ENCODE data around the gene AQR.
"Not testable (repeated sequence)": the region's sequence is repeated elsewhere in the genome, so short reads cannot be mapped to it uniquely, and the experiment has no call there.

AQR gene

GRCh38 chr15:34952481-34952880 is 17.1 kb downstream of the AQR start:
- no peak for DNase-seq (ENCODE audit: low read depth)

- no peak for DNase-seq (ENCODE audit: low read depth)
These were observed 17.5 kb downstream of the AQR start for GRCh38 chr15:34951993-34952392.

- DNase-seq (ENCODE audit: low read depth) = no peak
These were observed 24.6 kb downstream of the AQR start for GRCh38 chr15:34944936-34945335.

GRCh38 chr15:34943711-34944110 is 25.8 kb downstream of the AQR start:
- DNase-seq (ENCODE audit: low read depth) = no peak

GRCh38 chr15:34943264-34943663 is 26.3 kb downstream of the AQR start:
- DNase-seq (ENCODE audit: low read depth) = not testable (repeated sequence)

- DNase-seq (ENCODE audit: low read depth) = no peak
These were observed 27.2 kb downstream of the AQR start for GRCh38 chr15:34942363-34942762.

- no peak for DNase-seq (ENCODE audit: low read depth)
These were observed 27.7 kb downstream of the AQR start for GRCh38 chr15:34941831-34942230.

GRCh38 chr15:34941185-34941698 is 28.3 kb downstream of the AQR start:
- no peak for DNase-seq (ENCODE audit: low read depth)

GRCh38 chr15:34933432-34933975 is 36.0 kb downstream of the AQR start:
- no peak for DNase-seq (ENCODE audit: low read depth)

- not testable (repeated sequence) for DNase-seq (ENCODE audit: low read depth)
These were observed 41.2 kb downstream of the AQR start for GRCh38 chr15:34928349-34928748.

GRCh38 chr15:34927726-34928125 is 41.8 kb downstream of the AQR start:
- no peak for DNase-seq (ENCODE audit: low read depth)

GRCh38 chr15:34914317-34914716 is 55.2 kb downstream of the AQR start:
- no peak for DNase-seq (ENCODE audit: low read depth)

GRCh38 chr15:34905047-34905446 is 64.5 kb downstream of the AQR start:
- no peak for DNase-seq (ENCODE audit: low read depth)

GRCh38 chr15:34904527-34904926 is 65.0 kb downstream of the AQR start:
- no peak for DNase-seq (ENCODE audit: low read depth)

GRCh38 chr15:34900748-34901147 is 68.8 kb downstream of the AQR start:
- no peak for DNase-seq (ENCODE audit: low read depth)

- no peak for DNase-seq (ENCODE audit: low read depth)
These were observed 73.4 kb downstream of the AQR start for GRCh38 chr15:34896183-34896582.

GRCh38 chr15:34893967-34894366 is 75.6 kb downstream of the AQR start:
- DNase-seq (ENCODE audit: low read depth) = no peak

- no peak for DNase-seq (ENCODE audit: low read depth)
These were observed 76.5 kb downstream of the AQR start for GRCh38 chr15:34892963-34893591.

GRCh38 chr15:34890424-34890823 is 79.1 kb downstream of the AQR start:
- no peak for DNase-seq (ENCODE audit: low read depth)

GRCh38 chr15:34889476-34889875 is 80.1 kb downstream of the AQR start:
- no peak for DNase-seq (ENCODE audit: low read depth)

GRCh38 chr15:34886134-34886533 is 83.4 kb downstream of the AQR start:
- DNase-seq (ENCODE audit: low read depth) = no peak

GRCh38 chr15:34883633-34884032 is 85.9 kb downstream of the AQR start:
- DNase-seq (ENCODE audit: low read depth) = no peak

GRCh38 chr15:34883042-34883441 is 86.5 kb downstream of the AQR start:
- no peak for DNase-seq (ENCODE audit: low read depth)

GRCh38 chr15:34879107-34879506 is 90.4 kb downstream of the AQR start:
- DNase-seq (ENCODE audit: low read depth) = no peak

Data from HS-27A (cell line).